Heart right ventricle (tissue), 16 donors: ENCODE results near the gene BRD9. TPM values are rescaled to one million over a fixed set of nuclear protein-coding genes. Genes with fewer than 3 reads are reported as not detected.
A peak's percentile ranks its signal among the peaks of the same experiment; 100 is the strongest.

Source experiments
- ATAC-seq, 8 donors: fragments of 200-7000 bp; cut with Tn5 transposase; one replicate each; pipeline ENCODE4 v1.9.1; 2020; ENCODE audit warnings: mild to moderate bottlenecking in 8 of 8, moderate library complexity in 8 of 8, moderate number of reproducible peaks in 1 of 8
- DNase-seq, 2 donors: peaks; one replicate each; pipeline ENCODE4 v3.0.0-alpha.2; 2020
- H3K27ac ChIP-seq, 10 donors: fragments of 200-600 bp; sonication (generic) in 2 of 10; one replicate each; pipeline versions ENCODE4 v1.5.0 to v1.8.0; 2020 to 2022; ENCODE audit warnings: mild to moderate bottlenecking in 3 of 10
- H3K27me3 ChIP-seq, 7 donors: fragments of 200-600 bp; one replicate each; pipeline ENCODE4 v1.8.0; 2021 to 2022; ENCODE audit warnings: mild to moderate bottlenecking in 2 of 7
- H3K36me3 ChIP-seq, 9 donors: fragments of 200-600 bp; sonication (generic) in 1 of 9; one replicate each; pipeline versions ENCODE4 v1.5.0 to v1.8.0; 2020 to 2022; ENCODE audit warnings: mild to moderate bottlenecking in 2 of 9
- H3K4me1 ChIP-seq, 9 donors: fragments of 200-600 bp; sonication (generic) in 1 of 9; one replicate each; pipeline versions ENCODE4 v1.5.0 to v1.8.0; 2020 to 2022; ENCODE audit warnings: mild to moderate bottlenecking in 4 of 9
- H3K4me3 ChIP-seq, 10 donors: fragments of 200-600 bp; sonication (generic) in 2 of 10; one replicate each; pipeline versions ENCODE4 v1.5.0 to v1.8.0; 2020 to 2022; ENCODE audit warnings: mild to moderate bottlenecking in 7 of 10, moderate library complexity in 2 of 10
- H3K9me3 ChIP-seq, 11 donors: fragments of 200-600 bp in 10 of 11; sonication (generic) in 2 of 11; one replicate each; pipeline versions ENCODE4 v1.5.0 to v1.8.0; 2013 to 2022; ENCODE audit warnings: mild to moderate bottlenecking in 2 of 11, control low read depth in 1 of 11, moderate library complexity in 1 of 11
- WGBS, 2 donors: extraction: QIAGEN DNeasy Blood & Tissue Kit; methylation state at CpG; one replicate each; pipeline ENCODE4 v1.1.7; 2013; ENCODE audit warnings: inconsistent platforms in 1 of 2; 5-methylcytosine and 5-hydroxymethylcytosine counted together
- intact Hi-C, 10 donors: fragments of 100-400 bp; cut with DNase I; formaldehyde crosslinking; loops; one replicate each; pipeline versions ENCODE4 v1.11.1 to v1.14.2; 2022
- polyA plus RNA-seq, 2 donors: library from polyadenylated mRNA; stranded (reverse); fragments of 200-250 nt; gene quantifications; one replicate each; pipeline ENCODE4 v1.2.3, GENCODE V29; 2013
- total RNA-seq, 10 donors: library from RNA; stranded (reverse); fragmentation: NEBNext Ultra II Directional in 3 of 10; extraction: Animal tissue kit (Norgen Biotek cat#: 25700) in 3 of 10; gene quantifications; one replicate each; pipeline versions ENCODE4 v1.2.1 to v1.2.4, GENCODE V29; 2021 to 2023
- TF ChIP-seq, protein P1 (sequence below), 9 donors: fragments of 200-600 bp; sonication (generic) in 2 of 9; IDR thresholded peaks; one replicate each; pipeline versions ENCODE4 v1.5.0 to v1.8.0; 2021 to 2022; ENCODE audit warnings: antibody characterized with exemption in 9 of 9, mild to moderate bottlenecking in 5 of 9, moderate library complexity in 1 of 9
- donor health status: Arrhythmogenic right ventricular cardiomyopathy.
- donor health status: ischemic (EF 13 %, LVEDD 7.1; RV severe dilation, severe dysfunction).
- donor health status: healthy with polysubstance abuse.
- donor health status: DM: no; HTN: yes; CAD: no.
- donor health status: DM: no; HTN: no; CAD: no.
- donor health status: ischemic (EF 25% LVEDD 6.9; RV normal size, moderate dysfunction).
- donor health status: ischemic (EF 25% LVEDD 5.7; RV mildly dilated, moderate dysfunction).
- donor health status: healthy.
- donor health status: DM: yes; HTN: yes; CAD: no.
- donor health status: Ischemic cardiomyopathy.
- donor health status: ischemic (EF 35%, LVEDD 5.7; RV mildly dilated, moderate dysfunction).
- donor health status: nonischemic (EF 11% LVEDD 7.7; RV severe dilation, severe dysfunction).
- donor health status: DM: yes; HTN: yes; CAD: no.
- donor health status: PGD.
- donor health status: ischemic (EF 29% LVEDD 5.4; RV normal size, mild dysfunction).
- donor health status: nonischemic (EF 23%, LVEDD 6.1; RV moderate dilation, normal function).

Gene BRD9
- total and polyA plus RNA-seq, 12 donors: 16.7 to 42.6 (median 26.0) TPM

GRCh38 chr5:885529-885928 lies 7.1 kb downstream of the BRD9 start:
- TF ChIP-seq, protein P1, sequence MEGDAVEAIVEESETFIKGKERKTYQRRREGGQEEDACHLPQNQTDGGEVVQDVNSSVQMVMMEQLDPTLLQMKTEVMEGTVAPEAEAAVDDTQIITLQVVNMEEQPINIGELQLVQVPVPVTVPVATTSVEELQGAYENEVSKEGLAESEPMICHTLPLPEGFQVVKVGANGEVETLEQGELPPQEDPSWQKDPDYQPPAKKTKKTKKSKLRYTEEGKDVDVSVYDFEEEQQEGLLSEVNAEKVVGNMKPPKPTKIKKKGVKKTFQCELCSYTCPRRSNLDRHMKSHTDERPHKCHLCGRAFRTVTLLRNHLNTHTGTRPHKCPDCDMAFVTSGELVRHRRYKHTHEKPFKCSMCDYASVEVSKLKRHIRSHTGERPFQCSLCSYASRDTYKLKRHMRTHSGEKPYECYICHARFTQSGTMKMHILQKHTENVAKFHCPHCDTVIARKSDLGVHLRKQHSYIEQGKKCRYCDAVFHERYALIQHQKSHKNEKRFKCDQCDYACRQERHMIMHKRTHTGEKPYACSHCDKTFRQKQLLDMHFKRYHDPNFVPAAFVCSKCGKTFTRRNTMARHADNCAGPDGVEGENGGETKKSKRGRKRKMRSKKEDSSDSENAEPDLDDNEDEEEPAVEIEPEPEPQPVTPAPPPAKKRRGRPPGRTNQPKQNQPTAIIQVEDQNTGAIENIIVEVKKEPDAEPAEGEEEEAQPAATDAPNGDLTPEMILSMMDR (IDR thresholded peaks at IDR 0.05): no peak
- intact Hi-C loops: no loop called here
- no peak overlapping the region for H3K4me3 ChIP-seq
- WGBS, 2 donors: 45 to 60% methylated on average over 13 of the region's 13 CpGs
- H3K36me3 ChIP-seq: peaks cover 0 to 100% (median 57%) of the 10 kb centered on the region in 9 donors
- no peaks in the 10 kb centered on the region for H3K9me3 ChIP-seq
- peak overlapping the region in 3 of 10 donors; percentile 33 to 50 (median 44) for H3K27ac ChIP-seq
- ATAC-seq: peak; percentile 88 to 97 (median 93)
- peak; percentile 77 for DNase-seq
- no peaks in the 10 kb centered on the region for H3K27me3 ChIP-seq
- H3K4me1 ChIP-seq: peaks cover 0 to 15% (median 6%) of the 10 kb centered on the region in 9 donors

- 86 to 89% methylated on average over 18 of the region's 18 CpGs for WGBS, 2 donors
- ATAC-seq (peak in 4 of 8 donors; percentile 2 to 15 (median 5)), DNase-seq (no peak)
- TF ChIP-seq, protein P1 (IDR thresholded peaks at IDR 0.05): no peak
- Histone ChIP-seq H3K27ac (peak overlapping the region in 3 of 10 donors; percentile 21 to 39 (median 33)), H3K27me3 (no peaks in the 10 kb centered on the region), H3K9me3 (no peaks in the 10 kb centered on the region), H3K36me3 (peaks cover 0 to 98% (median 56%) of the 10 kb centered on the region in 9 donors), H3K4me3 (no peak overlapping the region), H3K4me1 (peaks cover 0 to 15% (median 6%) of the 10 kb centered on the region in 9 donors)
- intact Hi-C loops: no loop called here
These were observed 7.5 kb downstream of the BRD9 start for GRCh38 chr5:885127-885442.

GRCh38 chr5:884345-885126 lies 8.1 kb downstream of the BRD9 start:
- peak in 3 of 8 donors; percentile 4 to 16 (median 12) for ATAC-seq
- H3K9me3 ChIP-seq: no peaks in the 10 kb centered on the region

DNA sequence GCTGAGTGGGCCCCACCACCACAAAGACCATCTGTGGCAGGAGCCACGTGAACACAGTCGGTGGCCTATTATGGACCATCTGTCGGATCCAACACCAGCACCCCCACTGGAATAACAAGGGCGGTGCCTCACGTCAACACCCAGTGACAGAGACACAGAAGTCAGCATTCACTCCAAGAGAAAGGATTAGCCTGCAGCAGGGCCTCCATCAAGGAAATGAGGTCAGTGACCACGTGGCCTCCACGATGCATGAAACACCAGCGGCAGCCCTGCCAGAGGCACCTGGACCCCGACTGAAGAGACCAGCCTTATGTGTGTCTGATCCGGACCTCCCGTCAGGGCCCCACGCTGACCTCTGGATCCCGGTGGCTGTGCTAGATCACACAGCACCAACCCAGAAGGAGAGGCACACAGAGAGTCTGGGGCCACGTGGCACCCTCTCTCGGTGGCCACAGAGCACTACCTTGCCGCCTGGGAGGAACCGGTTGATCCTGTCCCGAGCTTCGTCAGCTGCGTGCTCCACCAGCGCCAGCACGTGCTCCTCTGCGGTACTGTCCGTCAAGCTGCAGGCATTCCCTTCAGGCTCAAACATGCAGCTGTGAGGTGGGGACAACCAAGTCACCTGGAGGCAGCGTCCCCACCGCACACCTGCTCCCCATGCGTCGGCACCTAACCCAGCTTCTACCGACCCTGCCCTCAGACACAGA lies 9.0 kb downstream of the BRD9 start:
- DNase-seq: no peak
- Histone ChIP-seq H3K4me1 (peaks cover 0 to 15% (median 6%) of the 10 kb centered on the region in 9 donors), H3K27me3 (no peaks in the 10 kb centered on the region), H3K27ac (no peak overlapping the region), H3K36me3 (peaks cover 0 to 84% (median 53%) of the 10 kb centered on the region in 9 donors), H3K9me3 (no peaks in the 10 kb centered on the region), H3K4me3 (no peak overlapping the region)
- 91 to 95% methylated on average over 29 of the region's 29 CpGs for WGBS, 2 donors
- ATAC-seq: no peak
- intact Hi-C loops: no loop called here
- TF ChIP-seq, protein P1 (IDR thresholded peaks at IDR 0.05): no peak

More at GRCh38 chr5:884345-885126, 8.1 kb downstream of the BRD9 start:
- Histone ChIP-seq H3K27me3 (no peaks in the 10 kb centered on the region), H3K27ac (no peak overlapping the region), H3K4me1 (peaks cover 0 to 15% (median 6%) of the 10 kb centered on the region in 9 donors), H3K36me3 (peaks cover 0 to 93% (median 53%) of the 10 kb centered on the region in 9 donors), H3K4me3 (no peak overlapping the region)
- 91 to 93% methylated on average over 16 of the region's 16 CpGs for WGBS, 2 donors
- intact Hi-C loops: no loop called here
- TF ChIP-seq, protein P1 (IDR thresholded peaks at IDR 0.05): no peak
- DNase-seq: no peak
